Stomach (tissue), 4 donors: ENCODE results near the gene PARVB.

Experiments used
- CTCF ChIP-seq, 7 experiments: fragments of 450-650 bp in 4 of 7; fragments of 200-600 bp in 3 of 7; sonication (generic) in 3 of 7; IDR thresholded peaks; one replicate each; pipeline ENCODE4 v1.5.1; 2016 to 2019; ENCODE audit warnings: antibody characterized with exemption in 7 of 7, control low read depth in 2 of 7, mild to moderate bottlenecking in 1 of 7
- POLR2A ChIP-seq, 4 donors: fragments of 450-650 bp; IDR thresholded peaks; one replicate each; pipeline ENCODE4 v1.6.1; 2016; ENCODE audit warnings: antibody characterized with exemption in 4 of 4, control low read depth in 2 of 4, mild to moderate bottlenecking in 1 of 4, moderate library complexity in 1 of 4

GRCh38 chr22:44187652-44188230 is 163.6 kb downstream of the PARVB start:
- TF ChIP-seq CTCF (IDR thresholded peaks at IDR 0.05) (no peak), POLR2A (IDR thresholded peaks at IDR 0.05) (no peak)
